PC-3 (cell line): ENCODE results near the gene RPS27L. TPM values are rescaled to one million over a fixed set of nuclear protein-coding genes. Genes with fewer than 3 reads are reported as not detected.
A peak's percentile ranks its signal among the peaks of the same experiment; 100 is the strongest.

Experiments used
- ATAC-seq: fragments of 200-7000 bp; cut with Tn5 transposase; 2 replicates; pipeline ENCODE4 v1.9.1; 2020; ENCODE audit warnings: mild to moderate bottlenecking, moderate library complexity
- Bru-seq: library from RNA; stranded (reverse); fragments of 400-500 nt; gene quantifications from one replicate; lab custom pipeline; 2021; lab: Mats Ljungman, UMichigan
- BruChase-seq, 2 experiments: library from RNA; stranded (reverse); fragments of 400-500 nt; gene quantifications; one replicate each; lab custom pipeline; 2021; lab: Mats Ljungman, UMichigan
- BruUV-seq: library from RNA; stranded (reverse); fragments of 400-500 nt; replicated peaks from 2 replicates; lab custom pipeline; 2021; lab: Mats Ljungman, UMichigan
- CTCF ChIA-PET: fragments of 300-600 bp; sonication (Branson Sonifier 250); formaldehyde crosslinking; loops from one replicate; lab custom pipeline; 2022; ENCODE audit warnings: antibody characterized with exemption; lab: Charles Lee
- POLR2A ChIA-PET: fragments of 300-600 bp; sonication (Branson Sonifier 250); formaldehyde crosslinking; loops from one replicate; lab custom pipeline; 2022; ENCODE audit warnings: antibody characterized with exemption; ENCODE audit not compliant: unreplicated experiment; lab: Charles Lee
- DNase-seq: peaks from one replicate; pipeline ENCODE4 v3.0.0-alpha.2; 2015
- H2AFZ ChIP-seq: fragments of 300-600 bp; sonication (generic); 2 replicates; pipeline ENCODE4 v1.6.0; 2016; ENCODE audit warnings: antibody characterized with exemption, low read length
- H3F3A ChIP-seq: fragments of 300-600 bp; sonication (generic); one replicate; pipeline ENCODE4 v1.6.0; 2017; ENCODE audit warnings: antibody characterized with exemption, low read length, control low read depth, mild to moderate bottlenecking; ENCODE audit not compliant: unreplicated experiment
- H3K27ac ChIP-seq: fragments of 300-600 bp; sonication (generic); 2 replicates; pipeline ENCODE4 v1.5.1; 2016; ENCODE audit warnings: mild to moderate bottlenecking, low read length
- H3K27me3 ChIP-seq: fragments of 300-600 bp; sonication (generic); 2 replicates; pipeline ENCODE4 v1.6.1; 2016; ENCODE audit warnings: low read length, mixed read lengths
- H3K36me3 ChIP-seq: fragments of 300-600 bp; sonication (generic); 2 replicates; pipeline ENCODE4 v1.6.1; 2016; ENCODE audit warnings: low read depth, mixed run types, low read length, mixed read lengths
- H3K4me1 ChIP-seq: fragments of 300-600 bp; sonication (generic); 2 replicates; pipeline ENCODE4 v1.5.1; 2016; ENCODE audit warnings: low read length; ENCODE audit not compliant: insufficient read depth
- H3K4me2 ChIP-seq: fragments of 300-600 bp; sonication (generic); 2 replicates; pipeline ENCODE4 v1.6.0; 2016; ENCODE audit warnings: low read length
- H3K4me3 ChIP-seq: fragments of 300-600 bp; sonication (generic); 2 replicates; pipeline ENCODE4 v1.5.1; 2016; ENCODE audit warnings: mild to moderate bottlenecking, low read length, mixed read lengths
- H3K79me2 ChIP-seq: fragments of 300-600 bp; sonication (generic); 2 replicates; pipeline ENCODE4 v1.6.1; 2017; ENCODE audit warnings: low read length, mixed read lengths
- H3K9ac ChIP-seq: fragments of 300-600 bp; sonication (generic); 2 replicates; pipeline ENCODE4 v1.6.0; 2016; ENCODE audit warnings: mild to moderate bottlenecking, low read length
- H3K9me2 ChIP-seq: fragments of 300-600 bp; sonication (generic); replicated peaks from 2 replicates; pipeline ENCODE4 v1.6.1; 2016; ENCODE audit warnings: mixed run types, low read length, mixed read lengths
- H3K9me3 ChIP-seq: fragments of 300-600 bp; sonication (generic); 2 replicates; pipeline ENCODE4 v1.6.1; 2016; ENCODE audit warnings: low read length, mixed read lengths
- H4K20me1 ChIP-seq: fragments of 300-600 bp; sonication (generic); 2 replicates; pipeline ENCODE4 v1.6.1; 2016; ENCODE audit warnings: low read length, mixed read lengths
- EZH2 ChIP-seq: fragments of 300-600 bp; sonication (generic); IDR thresholded peaks from one replicate; pipeline ENCODE4 v1.6.1; 2017; ENCODE audit warnings: antibody characterized with exemption, mild to moderate bottlenecking, low read length; ENCODE audit not compliant: unreplicated experiment
- EZH2phosphoT487 ChIP-seq: fragments of 300-600 bp; sonication (generic); IDR thresholded peaks from 2 replicates; pipeline ENCODE4 v1.6.1; 2018; ENCODE audit warnings: mild to moderate bottlenecking, antibody characterized with exemption, low read length, borderline replicate concordance
- intact Hi-C: fragments of 100-400 bp; cut with micrococcal nuclease; formaldehyde crosslinking; loops from 2 replicates; pipeline ENCODE4 v1.9.0; 2023
- long read RNA-seq: library from polyadenylated mRNA; unstranded; transcript quantifications from one replicate; pipeline ENCODE4 v2.0.0, GENCODE V29; 2021; ENCODE audit not compliant: unreplicated experiment
- total RNA-seq: library from RNA; depleted of rRNA; stranded (reverse); fragments of >200 nt; gene quantifications from 2 replicates; pipeline ENCODE4 v1.2.3, GENCODE V29; 2014; rRNA removed
- TF ChIP-seq, protein P1 (sequence below): fragments of 300-600 bp; sonication (generic); conservative IDR thresholded peaks from 2 replicates; pipeline ENCODE4 v1.5.1; 2017; ENCODE audit warnings: antibody characterized with exemption, low read depth, mild to moderate bottlenecking, low read length

RPS27L gene
- total RNA-seq (33.9 and 48.5 TPM in 2 replicates), Bru-seq, nascent RNA (percentile 75 among the genes with signal in this experiment), BruChase-seq, experiment 1, labeled RNA remaining after a 6-hour chase (percentile 78 among the genes with signal in this experiment), BruChase-seq, experiment 2, labeled RNA remaining after a 2-hour chase (percentile 77 among the genes with signal in this experiment)
- long read RNA-seq, full-length matches to known transcripts: 54 of 72 reads
- long read RNA-seq, partial matches to known transcripts: 18 of 72 reads
- long read RNA-seq, other reads (novel, unspliced or antisense): 0 of 72 reads

DNA sequence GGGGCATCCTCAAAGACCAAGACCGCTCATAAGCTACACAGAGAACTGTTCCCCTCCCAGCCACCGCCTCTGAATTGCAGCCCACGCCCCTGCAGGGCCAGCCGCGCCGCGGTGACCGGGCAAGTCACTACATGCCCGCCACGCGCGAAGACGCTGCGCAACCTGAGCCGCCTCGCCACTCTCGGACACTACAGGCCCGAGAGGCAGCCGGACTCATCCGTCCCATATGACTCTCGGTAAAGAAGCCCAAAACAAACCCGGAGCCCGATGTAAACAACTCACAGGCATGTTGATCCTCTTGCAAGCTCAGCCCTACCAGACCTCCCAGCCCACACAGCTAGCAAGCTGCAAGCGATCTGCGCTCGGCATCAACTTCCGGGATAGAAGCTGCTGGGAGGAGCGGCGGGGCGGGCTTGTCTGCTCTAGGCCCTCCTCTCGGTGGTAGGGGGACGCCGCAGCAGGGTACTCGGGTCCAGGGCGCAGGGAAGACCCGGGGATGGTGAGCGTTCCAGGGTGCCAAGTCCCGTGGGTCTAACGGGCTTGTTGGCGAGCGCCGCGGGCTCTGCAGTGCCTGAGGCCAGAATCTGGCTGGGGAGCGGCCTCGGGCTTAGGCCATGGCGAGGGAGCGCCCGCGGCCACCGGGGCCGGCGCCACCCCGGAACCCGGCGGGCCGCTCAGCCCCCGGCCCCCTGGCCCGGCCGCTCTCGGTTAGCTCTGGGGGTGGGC lies at the start of gene RPS27L:
TSS of gene RPS27L (minus strand) at position 360 of the 726 bp plus-strand sequence. CDS start at position 288, 72 bp downstream.
- peak within 1 kb of the TSS; percentile 88 for H3K4me2 ChIP-seq
- H3K9ac ChIP-seq: peak within 1 kb of the TSS; percentile 76
- no peaks in the 10 kb centered on the region for H4K20me1 ChIP-seq
- H3K79me2 ChIP-seq: peaks cover 19% of the 10 kb centered on the region
- H3K9me3 ChIP-seq: no peaks in the 10 kb centered on the region
- peak within 1 kb of the TSS; percentile 92 for H2AFZ ChIP-seq
- no peaks in the 10 kb centered on the region for H3F3A ChIP-seq
- H3K27me3 ChIP-seq: no peaks in the 10 kb centered on the region
- ATAC-seq (peak; percentile 91), DNase-seq (peak; percentile 82)
- CTCF ChIA-PET: no interaction called here
- H3K27ac ChIP-seq: peak within 1 kb of the TSS; percentile 51
- POLR2A ChIA-PET: interaction anchor here (0.5 to 0.6 kb wide), 2 partner anchors 108 to 186 kb away, joined by 3 read pairs; no protein-coding TSS in a partner anchor
- TF ChIP-seq EZH2 (no peak), EZH2phosphoT487 (no peak)
- TF ChIP-seq, protein P1, sequence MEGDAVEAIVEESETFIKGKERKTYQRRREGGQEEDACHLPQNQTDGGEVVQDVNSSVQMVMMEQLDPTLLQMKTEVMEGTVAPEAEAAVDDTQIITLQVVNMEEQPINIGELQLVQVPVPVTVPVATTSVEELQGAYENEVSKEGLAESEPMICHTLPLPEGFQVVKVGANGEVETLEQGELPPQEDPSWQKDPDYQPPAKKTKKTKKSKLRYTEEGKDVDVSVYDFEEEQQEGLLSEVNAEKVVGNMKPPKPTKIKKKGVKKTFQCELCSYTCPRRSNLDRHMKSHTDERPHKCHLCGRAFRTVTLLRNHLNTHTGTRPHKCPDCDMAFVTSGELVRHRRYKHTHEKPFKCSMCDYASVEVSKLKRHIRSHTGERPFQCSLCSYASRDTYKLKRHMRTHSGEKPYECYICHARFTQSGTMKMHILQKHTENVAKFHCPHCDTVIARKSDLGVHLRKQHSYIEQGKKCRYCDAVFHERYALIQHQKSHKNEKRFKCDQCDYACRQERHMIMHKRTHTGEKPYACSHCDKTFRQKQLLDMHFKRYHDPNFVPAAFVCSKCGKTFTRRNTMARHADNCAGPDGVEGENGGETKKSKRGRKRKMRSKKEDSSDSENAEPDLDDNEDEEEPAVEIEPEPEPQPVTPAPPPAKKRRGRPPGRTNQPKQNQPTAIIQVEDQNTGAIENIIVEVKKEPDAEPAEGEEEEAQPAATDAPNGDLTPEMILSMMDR: no peak
- BruUV-seq: no TSS peak
- no peaks in the 10 kb centered on the region for H3K9me2 ChIP-seq
- intact Hi-C loops: loop anchor here (2.0 to 5.0 kb wide), 4 partner anchors 35 to 245 kb away; partner anchors contain the start of gene APH1B
- no peaks in the 10 kb centered on the region for H3K36me3 ChIP-seq
- H3K4me1 ChIP-seq: peaks cover 13% of the 10 kb centered on the region
- H3K4me3 ChIP-seq: peak within 1 kb of the TSS; percentile 84

DNA sequence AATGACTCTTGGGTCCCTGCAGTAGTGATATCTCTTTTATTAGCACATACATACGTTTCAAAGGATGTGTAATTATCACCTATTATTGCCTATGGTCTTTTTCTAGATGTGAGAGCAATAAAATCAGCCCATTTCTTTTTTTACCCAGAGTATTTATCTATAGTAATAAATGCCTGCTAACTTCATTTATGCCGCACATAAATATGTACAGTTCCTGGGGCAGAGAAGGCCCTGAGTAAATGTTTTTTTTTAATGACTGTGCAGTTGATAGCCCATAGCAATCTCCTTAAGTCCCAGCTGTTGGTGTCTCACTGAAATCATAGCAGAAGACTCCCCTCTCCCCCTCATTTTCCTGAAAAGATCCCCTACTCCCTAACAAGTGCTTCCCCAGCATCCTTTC lies 48.8 kb upstream of the RPS27L start:
- Histone ChIP-seq H3K27me3 (no peaks in the 10 kb centered on the region), H3F3A (no peaks in the 10 kb centered on the region), H3K9me2 (no peaks in the 10 kb centered on the region), H3K79me2 (peaks cover 11% of the 10 kb centered on the region), H3K9me3 (no peaks in the 10 kb centered on the region), H3K4me1 (peaks cover 30% of the 10 kb centered on the region; the same call in 1 of the 2 replicates), H3K4me3 (no peak overlapping the region), H3K9ac (no peak overlapping the region), H2AFZ (no peak overlapping the region), H3K27ac (no peak overlapping the region), H3K36me3 (no peaks in the 10 kb centered on the region), H4K20me1 (no peaks in the 10 kb centered on the region), H3K4me2 (no peak overlapping the region)
- TF ChIP-seq EZH2phosphoT487 (no peak), EZH2 (no peak)
- TF ChIP-seq, protein P1: no peak
- ATAC-seq: no peak
- no TSS peak for BruUV-seq
- intact Hi-C loops: no loop called here
- DNase-seq: no peak
- ChIA-PET CTCF (no interaction called here), POLR2A (no interaction called here)
